H9 (cell line): ENCODE measurements around the gene AGTRAP. TPM values are rescaled to one million over a fixed set of nuclear protein-coding genes. Genes with fewer than 3 reads are reported as not detected.

Source experiments
- DNase-seq: peaks from one replicate; pipeline ENCODE4 v3.0.0-alpha.2; 2017
- H2AFZ ChIP-seq: one replicate; pipeline ENCODE4 v1.6.1; 2013; ENCODE audit warnings: mild to moderate bottlenecking, low read length, control low read depth, moderate library complexity
- H2AK5ac ChIP-seq: 2 replicates; pipeline ENCODE4 v1.6.1; 2013; ENCODE audit warnings: low read length, control low read depth, mixed read lengths; ENCODE audit not compliant: insufficient read length
- H2BK120ac ChIP-seq: one replicate; pipeline ENCODE4 v1.6.1; 2013; ENCODE audit warnings: low read depth, mild to moderate bottlenecking, low read length, control low read depth, inconsistent platforms; ENCODE audit not compliant: poor library complexity, severe bottlenecking
- H2BK12ac ChIP-seq: 2 replicates; pipeline ENCODE4 v1.6.1; 2013; ENCODE audit warnings: low read length, control low read depth, mixed read lengths, low read depth; ENCODE audit not compliant: insufficient read length
- H2BK15ac ChIP-seq: 2 replicates; pipeline ENCODE4 v1.6.1; 2013; ENCODE audit warnings: low read depth, low read length, control low read depth
- H2BK20ac ChIP-seq: one replicate; pipeline ENCODE4 v1.6.1; 2013; ENCODE audit warnings: low read depth, mild to moderate bottlenecking, low read length, control low read depth, inconsistent platforms; ENCODE audit not compliant: poor library complexity, severe bottlenecking
- H2BK5ac ChIP-seq: 2 replicates; pipeline ENCODE4 v1.6.1; 2013; ENCODE audit warnings: low read length, control low read depth, mixed read lengths; ENCODE audit not compliant: insufficient read length
- H3K14ac ChIP-seq: 2 replicates; pipeline ENCODE4 v1.6.1; 2013; ENCODE audit warnings: low read length, control low read depth; ENCODE audit not compliant: insufficient read depth
- H3K18ac ChIP-seq: 2 replicates; pipeline ENCODE4 v1.6.1; 2013; ENCODE audit warnings: low read depth, mild to moderate bottlenecking, mixed read lengths, low read length, control low read depth; ENCODE audit not compliant: insufficient read length
- H3K23ac ChIP-seq: 2 replicates; pipeline ENCODE4 v1.6.1; 2013; ENCODE audit warnings: low read length, control low read depth, mixed read lengths, low read depth; ENCODE audit not compliant: insufficient read length
- H3K23me2 ChIP-seq: 2 replicates; pipeline ENCODE4 v1.6.1; 2013; ENCODE audit warnings: low read depth, mild to moderate bottlenecking, mixed read lengths, low read length, control low read depth; ENCODE audit not compliant: insufficient read length, poor library complexity, severe bottlenecking
- H3K27ac ChIP-seq: 2 replicates; pipeline ENCODE4 v1.5.1; 2013; ENCODE audit warnings: low read length, control low read depth, mixed read lengths, low read depth; ENCODE audit not compliant: insufficient read length
- H3K27me3 ChIP-seq: 2 replicates; pipeline ENCODE4 v1.6.1; 2013; ENCODE audit warnings: low read length, control low read depth, inconsistent platforms; ENCODE audit not compliant: insufficient read depth
- H3K4ac ChIP-seq: 2 replicates; pipeline ENCODE4 v1.6.1; 2013; ENCODE audit warnings: low read depth, mild to moderate bottlenecking, control low read depth, inconsistent platforms, low read length, moderate library complexity
- H3K4me1 ChIP-seq: 2 replicates; pipeline ENCODE4 v1.6.1; 2013; ENCODE audit warnings: low read length, control low read depth, inconsistent platforms; ENCODE audit not compliant: insufficient read depth
- H3K4me2 ChIP-seq: 2 replicates; pipeline ENCODE4 v1.6.1; 2013; ENCODE audit warnings: low read length, control low read depth, mixed read lengths; ENCODE audit not compliant: insufficient read length, insufficient read depth
- H3K56ac ChIP-seq: 2 replicates; pipeline ENCODE4 v1.6.1; 2013; ENCODE audit warnings: low read depth, mild to moderate bottlenecking, mixed read lengths, low read length, control low read depth; ENCODE audit not compliant: insufficient read length
- H3K79me1 ChIP-seq: 2 replicates; pipeline ENCODE4 v1.6.1; 2013; ENCODE audit warnings: low read depth, mild to moderate bottlenecking, moderate library complexity, low read length, control low read depth, inconsistent platforms; ENCODE audit not compliant: insufficient read depth, poor library complexity, severe bottlenecking
- H3K79me2 ChIP-seq: 2 replicates; pipeline ENCODE4 v1.6.1; 2013; ENCODE audit warnings: low read length, control low read depth, inconsistent platforms; ENCODE audit not compliant: insufficient read depth
- H3K9ac ChIP-seq: 2 replicates; pipeline ENCODE4 v1.6.1; 2013; ENCODE audit warnings: low read length, control low read depth, mixed read lengths; ENCODE audit not compliant: insufficient read length; ENCODE audit errors: extremely low read depth
- H3K9me3 ChIP-seq: one replicate; pipeline ENCODE4 v1.6.1; 2013; ENCODE audit warnings: low read depth, low read length, inconsistent platforms; ENCODE audit not compliant: control insufficient read depth
- H3T11ph ChIP-seq: one replicate; pipeline ENCODE4 v1.6.1; 2013; ENCODE audit warnings: mild to moderate bottlenecking, low read length, control low read depth, inconsistent platforms
- H4K20me1 ChIP-seq: one replicate; pipeline ENCODE4 v1.6.1; 2013; ENCODE audit not compliant: control insufficient read depth, insufficient read length, insufficient read depth
- H4K5ac ChIP-seq: 2 replicates; pipeline ENCODE4 v1.6.1; 2013; ENCODE audit warnings: low read depth, mild to moderate bottlenecking, mixed read lengths, low read length, control low read depth; ENCODE audit not compliant: insufficient read length
- H4K8ac ChIP-seq: replicated peaks from 2 replicates; pipeline ENCODE4 v1.6.1; 2013; ENCODE audit warnings: low read length, control low read depth, mixed read lengths, low read depth; ENCODE audit not compliant: insufficient read length
- H4K91ac ChIP-seq: 2 replicates; pipeline ENCODE4 v1.6.1; 2013; ENCODE audit warnings: low read depth, mild to moderate bottlenecking, moderate library complexity, mixed read lengths, low read length, control low read depth; ENCODE audit not compliant: insufficient read length
- H3K27ac Mint-ChIP-seq, 3 experiments: 2 replicates in 2 of 3; 3 replicates in 1 of 3; pipeline ENCODE4 v1.8.0; 2020 to 2021; ENCODE audit warnings: mixed read lengths in 3 of 3, mild to moderate bottlenecking in 1 of 3, moderate library complexity in 1 of 3
- H3K27me3 Mint-ChIP-seq: 2 replicates; pipeline ENCODE4 v1.8.0; 2021; ENCODE audit warnings: low read depth, mild to moderate bottlenecking, moderate library complexity, mixed read lengths
- H3K36me3 Mint-ChIP-seq, 3 experiments: 2 replicates in 2 of 3; 3 replicates in 1 of 3; pipeline ENCODE4 v1.8.0; 2020 to 2021; ENCODE audit warnings: low read depth in 3 of 3, mixed read lengths in 3 of 3; ENCODE audit not compliant: insufficient read depth in 1 of 3
- H3K4me1 Mint-ChIP-seq, 2 experiments: 2 replicates each; pipeline ENCODE4 v1.8.0; 2020; ENCODE audit warnings: mixed read lengths in 2 of 2
- H3K4me3 Mint-ChIP-seq, 2 experiments: 2 replicates in 1 of 2; 3 replicates in 1 of 2; pipeline ENCODE4 v1.8.0; 2020 to 2021; ENCODE audit warnings: mild to moderate bottlenecking in 2 of 2, mixed read lengths in 2 of 2, moderate library complexity in 1 of 2
- H3K9me3 Mint-ChIP-seq, 2 experiments: 2 replicates in 1 of 2; 3 replicates in 1 of 2; pipeline ENCODE4 v1.8.0; 2020; ENCODE audit warnings: mild to moderate bottlenecking in 2 of 2, mixed read lengths in 2 of 2, moderate library complexity in 1 of 2
- CTCF ChIP-seq: fragments of 200-600 bp; sonication (generic); conservative IDR thresholded peaks from 3 replicates; pipeline ENCODE4 v1.8.0; 2021; ENCODE audit warnings: antibody characterized with exemption, mild to moderate bottlenecking
- WGBS: extraction: QIAGEN DNeasy Blood & Tissue Kit; methylation state at CpG from one replicate; pipeline ENCODE4 v1.1.7; 2013; ENCODE audit warnings: missing lambda C conversion rate, low lambda C conversion rate, mixed read lengths; ENCODE audit not compliant: insufficient read length; ENCODE audit errors: extremely low coverage; 5-methylcytosine and 5-hydroxymethylcytosine counted together
- total RNA-seq: library from RNA; stranded (reverse); gene quantifications from 2 replicates; pipeline ENCODE4 v1.2.1, GENCODE V29; 2021

The AGTRAP gene
- total RNA-seq, 1 experiment from 2014 or later, result 60.9 TPM

GRCh38 chr1:11769274-11769673, 33.3 kb downstream of the AGTRAP start:
- H3K27ac Mint-ChIP-seq, result no peak overlapping the region
- H3K27me3 Mint-ChIP-seq, result peaks cover 23% of the 10 kb centered on the region
- Histone ChIP-seq H3K9me3 (no peaks in the 10 kb centered on the region), H4K20me1 (no peaks in the 10 kb centered on the region), H3K4me2 (no peak overlapping the region), H2BK12ac (no peak overlapping the region), H2BK20ac (no peak overlapping the region), H3K18ac (no peak overlapping the region), H3K4me1 (no peaks in the 10 kb centered on the region), H2BK15ac (no peak overlapping the region), H2AFZ (no peak overlapping the region), H4K8ac (no peak overlapping the region), H3K27ac (no peak overlapping the region), H2AK5ac (no peak overlapping the region), H4K5ac (no peak overlapping the region), H3K79me1 (no peaks in the 10 kb centered on the region), H3K4ac (no peak overlapping the region), H2BK5ac (no peak overlapping the region), H3K9ac (no peak overlapping the region), H3K56ac (no peak overlapping the region), H3K14ac (no peak overlapping the region), H3T11ph (no peak overlapping the region), H3K27me3 (no peaks in the 10 kb centered on the region), H3K79me2 (no peaks in the 10 kb centered on the region), H4K91ac (no peak overlapping the region), H3K23me2 (no peaks in the 10 kb centered on the region), H2BK120ac (no peak overlapping the region), H3K23ac (no peak overlapping the region)
- H3K4me1 Mint-ChIP-seq, result no peaks in the 10 kb centered on the region
- WGBS, result no CpG with 5 or more reads among the region's 4 CpGs
- H3K4me3 Mint-ChIP-seq, result no peak overlapping the region
- no peak for TF ChIP-seq CTCF
- no peaks in the 10 kb centered on the region for H3K36me3 Mint-ChIP-seq
- H3K9me3 Mint-ChIP-seq, result no peaks in the 10 kb centered on the region
- DNase-seq, result no peak
